K562 (cell line): ENCODE results near the gene PHF21B. TPM values are rescaled to one million over a fixed set of nuclear protein-coding genes. Genes with fewer than 3 reads are reported as not detected.

Experiments
- ATAC-seq: fragments of 200-7000 bp; cut with Tn5 transposase; 3 replicates; pipeline ENCODE4 v1.9.1; 2020; ENCODE audit warnings: moderate library complexity
- BruUV-seq: library from RNA; stranded (reverse); fragments of 400-500 nt; replicated peaks from 2 replicates; lab custom pipeline; 2021; lab: Mats Ljungman, UMichigan
- CTCF ChIA-PET: fragments of 300-600 bp; formaldehyde crosslinking; extraction: SDS; loops from one replicate; lab custom pipeline; 2021; ENCODE audit warnings: low intra/inter-chr PET ratio; lab: Yijun Ruan, JAX
- POLR2A ChIA-PET: fragments of 300-600, 350-650 bp; sonication (Branson Sonifier 250); formaldehyde crosslinking; extraction: SDS; loops from one replicate; lab custom pipeline; 2021; ENCODE audit warnings: antibody characterized with exemption, inconsistent platforms; lab: Yijun Ruan, JAX
- DNase-seq, 4 experiments: peaks; one replicate each; pipeline versions ENCODE4 v3.0.0 to v3.0.0-alpha.2; 2011 to 2018; ENCODE audit warnings: low spot score in 3 of 4, mixed read lengths in 3 of 4; ENCODE audit errors: extremely low read depth in 1 of 4
- FAIRE-seq: peaks from 2 replicates; lab custom pipeline; 2011; peaks lifted over from hg19 to GRCh38; lab: Jason Lieb, UNC
- H2AFZ ChIP-seq: 2 replicates; pipeline ENCODE4 v1.6.0; 2011; ENCODE audit warnings: low read depth, low read length, control low read depth, inconsistent platforms
- H3K27ac ChIP-seq: fragments of 200-600 bp; 3 replicates; pipeline ENCODE4 v1.8.0; 2011; ENCODE audit warnings: low read depth, mild to moderate bottlenecking, control low read depth, inconsistent platforms, low read length, moderate library complexity, mixed read lengths; ENCODE audit errors: extremely low read depth
- H3K27me3 ChIP-seq, 2 experiments: fragments of 300-600 bp in 1 of 2; 2 replicates in 1 of 2; 3 replicates in 1 of 2; pipeline versions ENCODE4 v1.6.0 to v1.8.0; 2011; ENCODE audit warnings: inconsistent platforms in 2 of 2, low read length in 2 of 2, mild to moderate bottlenecking in 1 of 2, mixed read lengths in 1 of 2, moderate library complexity in 1 of 2; ENCODE audit not compliant: control insufficient read depth in 2 of 2, insufficient read depth in 2 of 2
- H3K36me3 ChIP-seq: fragments of 300-600 bp; 3 replicates; pipeline ENCODE4 v1.8.0; 2011; ENCODE audit warnings: mild to moderate bottlenecking, low read length, inconsistent platforms; ENCODE audit not compliant: control insufficient read depth, insufficient read depth
- H3K4me1 ChIP-seq, 2 experiments: fragments of 200-600 bp in 1 of 2; replicated peaks in 1 of 2; 2 replicates in 1 of 2; 3 replicates in 1 of 2; pipeline versions ENCODE4 v1.5.1 to v1.8.0; 2011; ENCODE audit warnings: inconsistent platforms in 2 of 2, low read length in 2 of 2, mild to moderate bottlenecking in 1 of 2, mixed read lengths in 1 of 2, moderate library complexity in 1 of 2; ENCODE audit not compliant: control insufficient read depth in 2 of 2, insufficient read depth in 2 of 2
- H3K4me2 ChIP-seq: 2 replicates; pipeline ENCODE4 v1.6.1; 2011; ENCODE audit warnings: low read length, control low read depth, inconsistent platforms, mixed read lengths; ENCODE audit not compliant: insufficient read depth
- H3K4me3 ChIP-seq: fragments of 200-600 bp; sonication (generic), shearing (Covaris generic); 2 replicates; pipeline ENCODE4 v1.5.1; 2016; ENCODE audit warnings: control low read depth, inconsistent platforms
- H3K79me2 ChIP-seq: fragments of 200-600 bp; 3 replicates; pipeline ENCODE4 v1.8.0; 2011; ENCODE audit warnings: low read length, inconsistent platforms; ENCODE audit not compliant: control insufficient read depth, insufficient read depth
- H3K9ac ChIP-seq, 2 experiments: 2 replicates each; pipeline versions ENCODE4 v1.6.0 to v1.6.1; 2011; ENCODE audit warnings: low read depth in 2 of 2, low read length in 2 of 2, control low read depth in 1 of 2, inconsistent platforms in 1 of 2, mild to moderate bottlenecking in 1 of 2, mixed read lengths in 1 of 2; ENCODE audit not compliant: insufficient read depth in 1 of 2
- H3K9me1 ChIP-seq: one replicate; pipeline ENCODE4 v1.6.0; 2011; ENCODE audit warnings: inconsistent platforms, mild to moderate bottlenecking, low read length, moderate library complexity; ENCODE audit not compliant: control insufficient read depth, insufficient read depth
- H3K9me3 ChIP-seq: replicated peaks from 2 replicates; pipeline ENCODE4 v1.5.1; 2011; ENCODE audit warnings: low read depth, low read length, inconsistent platforms; ENCODE audit not compliant: control insufficient read depth, insufficient read depth
- H4K20me1 ChIP-seq: replicated peaks from 2 replicates; pipeline ENCODE4 v1.6.1; 2011; ENCODE audit warnings: low read length, inconsistent platforms, mixed read lengths; ENCODE audit not compliant: control insufficient read depth, insufficient read depth
- IRF9 ChIP-seq: fragments of 450-650 bp; IDR thresholded peaks from 2 replicates; pipeline ENCODE4 v1.6.1; 2016; ENCODE audit warnings: missing biosample characterization, missing genetic modification characterization
- KDM1A ChIP-seq, 2 experiments: fragments of 450-650 bp; IDR thresholded peaks; 2 replicates each; pipeline ENCODE4 v1.6.1; 2016; ENCODE audit warnings: mild to moderate bottlenecking in 2 of 2
- SIX5 ChIP-seq, 2 experiments: IDR thresholded peaks; 2 replicates each; pipeline ENCODE4 v1.6.1; 2011; ENCODE audit warnings: low read length in 2 of 2, borderline replicate concordance in 1 of 2, low read depth in 1 of 2, mild to moderate bottlenecking in 1 of 2, moderate library complexity in 1 of 2; ENCODE audit not compliant: insufficient read depth in 1 of 2
- ZNF398 ChIP-seq: fragments of 250-450 bp; sonication (Bioruptor Pico); IDR thresholded peaks from 2 replicates; pipeline ENCODE4 v1.8.0; 2021; ENCODE audit warnings: moderate library complexity, mild to moderate bottlenecking, inconsistent platforms
- ZNF518B ChIP-seq: fragments of 250-450 bp; sonication (Bioruptor Pico); IDR thresholded peaks from 2 replicates; pipeline ENCODE4 v1.5.0; 2021; ENCODE audit warnings: mild to moderate bottlenecking, moderate library complexity
- ZNF668 ChIP-seq: fragments of 250-450 bp; sonication (Bioruptor Pico); IDR thresholded peaks from 2 replicates; pipeline ENCODE4 v1.8.0; 2022; ENCODE audit warnings: mild to moderate bottlenecking, inconsistent platforms
- WGBS: fragments of 100-300 bp; shearing (Covaris generic); methylation state at CpG from one replicate; pipeline ENCODE4 v1.1.6; 2016; ENCODE audit warnings: low coverage, mixed read lengths; ENCODE audit not compliant: insufficient coverage; ENCODE audit errors: missing lambda C conversion rate; 5-methylcytosine and 5-hydroxymethylcytosine counted together
- in situ Hi-C: fragments of 300-500 bp; cut with MboI; formaldehyde crosslinking; loops from 4 replicates; pipeline ENCODE4 v1.15.0; 2018; ENCODE audit warnings: inconsistent platforms, mixed read lengths
- intact Hi-C: fragments of 100-400 bp; cut with micrococcal nuclease; formaldehyde crosslinking; loops from 2 replicates; pipeline ENCODE4 v1.14.2; 2022
- polyA plus RNA-seq, 8 experiments: library from polyadenylated mRNA; depleted of rRNA in 4 of 8; stranded (reverse) in 5 of 8; unstranded in 3 of 8; fragments of >200 nt; fragmentation: Nextera tagmentation in 2 of 8; fragmentation: Illumina TruSeq in 1 of 8; extraction: Ambion mirVana in 2 of 8; extraction: Trizol in 1 of 8; gene quantifications; 2 replicates each; pipeline versions ENCODE4 v1.2.1 to v1.2.3, GENCODE V29; 2011 to 2014; ENCODE audit warnings: inconsistent platforms in 1 of 8, missing spikeins in 1 of 8
- total RNA-seq, 7 experiments: library from RNA; depleted of rRNA in 6 of 7; stranded (reverse); fragments of >200 nt in 6 of 7; fragmentation: Illumina TruSeq in 2 of 7; extraction: Trizol in 2 of 7; gene quantifications; 2 replicates each; pipeline versions ENCODE4 v1.2.1 to v1.2.3, GENCODE V29; 2011 to 2021; ENCODE audit warnings: low replicate concordance in 1 of 7

Gene PHF21B
- total and polyA plus RNA-seq, 9 of the 15 experiments (the other 6 are each of a cell fraction or from before 2014, with no cell fraction given) = 0.04 TPM; not detected in 8

- DNase-seq = no peak
- Histone ChIP-seq H3K79me2 (no peaks in the 10 kb centered on the region), H3K4me1 (no peaks in the 10 kb centered on the region; a peak in 1 of 5 replicates), H3K36me3 (no peaks in the 10 kb centered on the region), H3K27me3 (peaks cover 11 to 87% of the 10 kb centered on the region in 2 experiments; a peak in 4 of 5 replicates), H3K9me1 (no peaks in the 10 kb centered on the region), H2AFZ (no peak overlapping the region), H3K4me3 (no peak overlapping the region), H3K4me2 (no peak overlapping the region), H4K20me1 (no peaks in the 10 kb centered on the region), H3K9ac (no peak overlapping the region), H3K27ac (no peak overlapping the region), H3K9me3 (no peaks in the 10 kb centered on the region)
- FAIRE-seq = no peak
- TF ChIP-seq ZNF668 (CRISPR knock-in tag) (no peak), KDM1A (IDR thresholded peaks at IDR 0.05) (peak in 1 of 2 experiments; percentile 15; a peak in 1 of 4 replicates), IRF9 (tag) (no peak), ZNF398 (CRISPR knock-in tag) (no peak), ZNF518B (CRISPR knock-in tag) (no peak), SIX5 (IDR thresholded peaks at IDR 0.05; ENCODE audit: borderline replicate concordance in 1 of 2, insufficient read depth in 1 of 2, low read depth in 1 of 2, low read length in 2 of 2) (no peak)
- intact Hi-C loops (no loop called here), in situ Hi-C loops (no loop called here)
- BruUV-seq = no TSS peak
- CTCF ChIA-PET = no interaction called here
- POLR2A ChIA-PET = no interaction called here
- WGBS = 2% methylated on average over 16 of the region's 16 CpGs
- ATAC-seq = no peak
Measured at GRCh38 chr22:44996648-44997047, 13.2 kb downstream of the PHF21B start.
